Muscle layer of colon (tissue), 2 donors: ENCODE results near the gene OLFML2B.

ENCODE experiments used
- H3K27ac ChIP-seq: one replicate; pipeline ENCODE4 v1.7.0; 2013; ENCODE audit warnings: low read depth, mild to moderate bottlenecking, low read length, moderate library complexity
- H3K27me3 ChIP-seq, 2 donors: one replicate each; pipeline ENCODE4 v1.7.0; 2013; ENCODE audit warnings: low read length in 2 of 2, mild to moderate bottlenecking in 2 of 2; ENCODE audit not compliant: insufficient read depth in 2 of 2, control insufficient read depth in 1 of 2
- H3K36me3 ChIP-seq: one replicate; pipeline ENCODE4 v1.7.0; 2013; ENCODE audit warnings: mild to moderate bottlenecking, low read length; ENCODE audit not compliant: insufficient read depth
- H3K4me1 ChIP-seq: one replicate; pipeline ENCODE4 v1.7.0; 2013; ENCODE audit warnings: mild to moderate bottlenecking, low read length; ENCODE audit not compliant: insufficient read depth
- H3K4me3 ChIP-seq, 2 donors: one replicate each; pipeline ENCODE4 v1.7.0; 2013; ENCODE audit warnings: low read length in 2 of 2, low read depth in 1 of 2, mild to moderate bottlenecking in 1 of 2, moderate library complexity in 1 of 2
- H3K9ac ChIP-seq: one replicate; pipeline ENCODE4 v1.7.0; 2013; ENCODE audit warnings: low read length
- H3K9me3 ChIP-seq: one replicate; pipeline ENCODE4 v1.7.0; 2013; ENCODE audit warnings: mild to moderate bottlenecking, low read length
- donor health status: abdominal sarcoma.
- donor health status: Adenocarcinoma of cecum.

OLFML2B gene

DNA sequence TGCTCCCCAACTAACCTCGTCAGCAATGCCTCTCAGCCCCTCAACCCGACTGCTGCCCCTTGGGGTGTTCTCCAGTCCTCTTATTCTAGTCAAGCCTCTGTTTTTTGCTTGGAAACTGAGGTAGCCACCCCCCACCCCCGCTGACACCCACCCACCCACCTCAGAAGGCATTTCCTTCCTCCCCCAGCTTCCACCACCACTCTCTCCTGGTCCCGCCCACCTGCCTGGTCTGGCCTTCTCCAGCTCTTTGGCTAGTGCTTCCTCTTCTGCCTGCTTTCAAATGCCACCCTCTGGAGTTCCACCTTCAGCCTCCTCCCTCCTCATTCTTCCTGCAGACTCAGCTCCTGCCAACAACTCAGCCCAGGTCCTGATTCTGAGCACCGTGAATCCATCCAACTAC, 35.3 kb downstream of the OLFML2B start:
- H3K27ac ChIP-seq = peak overlapping the region; percentile 62

DNA sequence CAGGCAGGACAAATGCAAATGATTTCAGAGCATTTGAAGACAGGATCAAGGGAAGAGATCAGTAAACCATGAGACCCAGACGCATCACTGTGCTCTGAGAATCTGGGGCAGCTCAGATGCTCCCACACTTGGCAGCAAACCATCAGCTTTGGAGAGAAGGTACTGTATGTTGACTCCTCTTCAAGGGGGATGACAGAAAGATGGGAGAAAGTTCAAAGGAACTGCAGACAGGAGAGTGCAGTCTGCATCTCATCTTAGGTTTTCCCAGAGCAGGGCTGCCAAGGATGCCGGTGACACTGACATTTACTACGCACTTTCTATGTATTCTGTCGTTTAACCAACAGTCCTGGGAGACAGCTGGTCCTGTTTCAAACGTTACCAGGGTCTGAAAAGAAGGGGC, 35.8 kb downstream of the OLFML2B start:
- H3K4me1 ChIP-seq = peaks cover 40% of the 10 kb centered on the region
- H3K27me3 ChIP-seq = no peaks in the 10 kb centered on the region
- no peak overlapping the region for H3K9ac ChIP-seq
- H3K9me3 ChIP-seq = no peaks in the 10 kb centered on the region
- no peaks in the 10 kb centered on the region for H3K36me3 ChIP-seq
- peak overlapping the region; percentile 62 for H3K27ac ChIP-seq
- H3K4me3 ChIP-seq = no peak overlapping the region

More for the DNA sequence above, 35.3 kb downstream of the OLFML2B start:
- Histone ChIP-seq H3K4me1 (peaks cover 41% of the 10 kb centered on the region), H3K4me3 (no peak overlapping the region), H3K36me3 (no peaks in the 10 kb centered on the region), H3K9ac (no peak overlapping the region), H3K9me3 (no peaks in the 10 kb centered on the region), H3K27me3 (no peaks in the 10 kb centered on the region)

DNA sequence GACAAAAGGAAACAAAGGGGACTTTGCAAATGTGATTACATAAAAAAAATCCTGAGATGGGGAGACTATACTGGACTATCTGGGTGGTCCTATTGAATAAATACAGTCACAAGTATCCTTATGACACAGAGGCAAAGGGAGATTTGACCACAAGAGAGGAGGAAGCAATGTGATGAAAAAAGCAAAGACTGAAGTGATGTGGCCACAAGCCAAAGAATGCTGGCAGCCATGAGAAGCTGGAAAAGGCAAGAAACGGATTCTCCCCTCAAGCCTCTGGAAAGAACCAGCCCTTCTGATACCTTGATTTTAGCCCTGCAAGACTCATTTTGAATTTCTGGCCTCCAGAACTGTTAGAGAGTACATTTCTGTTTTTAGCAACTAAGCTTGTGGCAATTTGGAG, 36.4 kb downstream of the OLFML2B start:
- H3K36me3 ChIP-seq = no peaks in the 10 kb centered on the region
- H3K9ac ChIP-seq = no peak overlapping the region
- peak overlapping the region; percentile 10 for H3K27ac ChIP-seq
- H3K4me3 ChIP-seq = no peak overlapping the region
- no peaks in the 10 kb centered on the region for H3K9me3 ChIP-seq
- peaks cover 40% of the 10 kb centered on the region for H3K4me1 ChIP-seq
- no peaks in the 10 kb centered on the region for H3K27me3 ChIP-seq

DNA sequence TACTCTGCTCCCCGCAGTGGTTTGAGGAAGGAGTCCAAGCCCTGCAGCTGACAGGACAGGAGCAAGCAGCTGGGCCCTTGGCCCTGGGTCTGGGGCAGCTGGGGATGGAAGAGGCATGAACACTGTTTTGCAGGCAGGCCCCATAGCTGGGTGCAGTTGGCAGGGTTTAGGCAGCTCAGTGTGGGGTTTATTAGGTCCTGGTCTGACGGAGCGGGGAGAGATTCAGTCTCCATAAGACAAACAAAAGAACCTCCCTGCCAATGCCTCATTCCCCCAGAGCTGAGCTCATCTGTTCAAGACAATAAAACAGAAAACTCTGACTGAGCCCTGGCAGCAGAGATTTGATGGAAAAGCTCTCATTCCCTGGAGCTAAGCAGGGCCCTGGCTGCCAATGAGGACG, 37.3 kb downstream of the OLFML2B start:
- H3K36me3 ChIP-seq = no peaks in the 10 kb centered on the region
- H3K27ac ChIP-seq = peak overlapping the region; percentile 10
- H3K9ac ChIP-seq = no peak overlapping the region

DNA sequence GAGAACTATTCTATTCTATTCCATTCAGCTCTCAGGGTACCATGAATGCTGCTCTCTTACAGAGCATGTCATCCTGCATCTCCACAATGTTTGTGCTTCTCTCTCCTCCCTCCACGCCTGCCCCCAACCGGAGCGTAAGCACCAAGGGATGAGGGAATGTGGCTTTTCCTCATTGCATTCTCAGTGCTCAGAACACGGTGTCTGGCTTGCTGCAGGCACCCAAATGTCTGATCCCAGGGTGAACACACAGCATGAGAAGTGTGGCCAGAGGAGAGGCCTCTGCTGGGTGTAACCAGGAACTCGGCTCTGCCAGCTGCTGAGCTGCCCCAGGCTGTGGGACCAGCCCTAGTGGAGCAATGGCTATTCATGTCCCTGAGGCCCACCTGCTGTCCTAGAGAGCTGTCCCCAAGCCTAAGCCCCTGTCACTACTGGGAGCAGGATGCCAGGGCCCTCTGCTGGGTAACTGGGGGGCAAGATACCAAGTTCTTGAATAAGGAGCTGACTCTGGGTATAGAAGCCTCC, 38.3 kb downstream of the OLFML2B start:
- no peaks in the 10 kb centered on the region for H3K36me3 ChIP-seq
- H3K27me3 ChIP-seq = no peaks in the 10 kb centered on the region
- peaks cover 40% of the 10 kb centered on the region for H3K4me1 ChIP-seq
- no peak overlapping the region for H3K4me3 ChIP-seq
- no peaks in the 10 kb centered on the region for H3K9me3 ChIP-seq
- H3K27ac ChIP-seq = peak overlapping the region; percentile 10
- no peak overlapping the region for H3K9ac ChIP-seq

More for the DNA sequence above, 37.3 kb downstream of the OLFML2B start:
- Histone ChIP-seq H3K9me3 (no peaks in the 10 kb centered on the region), H3K4me3 (no peak overlapping the region), H3K27me3 (no peaks in the 10 kb centered on the region), H3K4me1 (peaks cover 40% of the 10 kb centered on the region)

DNA sequence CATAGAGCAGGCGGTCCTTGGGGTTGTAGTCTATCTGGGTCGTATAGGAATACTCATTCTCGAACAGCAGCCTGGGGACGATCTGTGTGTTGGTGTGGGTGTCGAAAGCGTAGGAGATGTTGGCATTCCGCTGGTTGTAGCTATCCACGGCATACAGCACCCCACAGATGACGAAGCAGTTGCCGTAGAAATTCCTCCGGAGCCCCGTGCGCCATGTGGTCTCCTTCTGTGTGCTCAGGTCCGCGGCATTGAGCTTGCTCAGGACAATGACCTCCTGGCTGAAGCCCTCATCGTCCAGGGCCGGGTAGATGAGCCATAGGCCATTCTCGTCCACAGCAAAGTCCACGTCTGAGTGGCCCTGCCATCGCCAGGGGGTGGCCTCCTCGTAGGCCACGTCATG, 39.9 kb downstream of the OLFML2B start:
- no peak overlapping the region for H3K27ac ChIP-seq
- no peaks in the 10 kb centered on the region for H3K27me3 ChIP-seq
- no peaks in the 10 kb centered on the region for H3K9me3 ChIP-seq
- H3K4me1 ChIP-seq = peaks cover 37% of the 10 kb centered on the region
- H3K9ac ChIP-seq = no peak overlapping the region
- H3K4me3 ChIP-seq = no peak overlapping the region
- no peaks in the 10 kb centered on the region for H3K36me3 ChIP-seq

DNA sequence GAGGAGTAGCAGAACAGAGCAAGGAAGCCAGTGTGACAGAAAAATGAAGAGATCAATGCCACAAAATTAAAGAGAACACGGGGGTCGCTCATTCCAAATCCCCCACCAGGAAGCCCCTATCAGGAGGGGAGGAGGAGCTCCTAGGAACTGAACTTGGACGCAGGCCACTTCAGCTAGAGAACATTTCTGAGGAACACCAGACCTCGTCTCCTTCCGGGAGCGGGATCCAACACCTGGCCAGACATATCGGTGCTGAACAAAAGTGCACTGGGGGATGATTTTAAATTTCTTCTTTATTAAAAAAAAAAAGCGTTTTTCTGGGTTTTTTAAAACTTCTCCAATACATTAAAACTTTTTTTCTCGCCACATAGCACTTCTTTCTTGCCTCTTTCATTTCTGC, 40.8 kb downstream of the OLFML2B start:
- H3K4me1 ChIP-seq = peaks cover 30% of the 10 kb centered on the region
- no peaks in the 10 kb centered on the region for H3K36me3 ChIP-seq
- H3K27ac ChIP-seq = no peak overlapping the region
- no peaks in the 10 kb centered on the region for H3K9me3 ChIP-seq
- no peak overlapping the region for H3K4me3 ChIP-seq
- no peak overlapping the region for H3K9ac ChIP-seq
- no peaks in the 10 kb centered on the region for H3K27me3 ChIP-seq

DNA sequence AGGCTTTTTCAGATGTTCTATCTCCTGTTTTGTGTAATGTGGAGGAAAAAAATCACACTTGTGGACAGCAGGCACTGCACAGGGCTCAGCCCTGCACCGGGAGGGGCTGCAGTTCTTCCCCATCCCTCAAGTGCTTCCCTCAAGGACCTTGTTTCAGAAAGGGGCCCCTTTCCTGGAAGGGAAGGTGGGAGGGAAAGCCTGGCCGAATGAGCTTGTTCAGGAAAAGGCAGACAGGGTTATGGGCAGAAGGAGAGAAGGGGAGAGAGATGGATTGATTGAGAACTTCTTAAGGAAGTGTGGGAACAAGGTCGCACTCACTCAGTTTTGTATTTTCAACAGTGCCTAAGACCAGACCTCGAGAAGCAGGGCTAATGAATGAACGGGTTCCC, 41.2 kb downstream of the OLFML2B start:
- Histone ChIP-seq H3K36me3 (no peaks in the 10 kb centered on the region), H3K27ac (no peak overlapping the region), H3K4me3 (no peak overlapping the region), H3K9me3 (no peaks in the 10 kb centered on the region), H3K9ac (no peak overlapping the region), H3K4me1 (peaks cover 26% of the 10 kb centered on the region), H3K27me3 (no peaks in the 10 kb centered on the region)

DNA sequence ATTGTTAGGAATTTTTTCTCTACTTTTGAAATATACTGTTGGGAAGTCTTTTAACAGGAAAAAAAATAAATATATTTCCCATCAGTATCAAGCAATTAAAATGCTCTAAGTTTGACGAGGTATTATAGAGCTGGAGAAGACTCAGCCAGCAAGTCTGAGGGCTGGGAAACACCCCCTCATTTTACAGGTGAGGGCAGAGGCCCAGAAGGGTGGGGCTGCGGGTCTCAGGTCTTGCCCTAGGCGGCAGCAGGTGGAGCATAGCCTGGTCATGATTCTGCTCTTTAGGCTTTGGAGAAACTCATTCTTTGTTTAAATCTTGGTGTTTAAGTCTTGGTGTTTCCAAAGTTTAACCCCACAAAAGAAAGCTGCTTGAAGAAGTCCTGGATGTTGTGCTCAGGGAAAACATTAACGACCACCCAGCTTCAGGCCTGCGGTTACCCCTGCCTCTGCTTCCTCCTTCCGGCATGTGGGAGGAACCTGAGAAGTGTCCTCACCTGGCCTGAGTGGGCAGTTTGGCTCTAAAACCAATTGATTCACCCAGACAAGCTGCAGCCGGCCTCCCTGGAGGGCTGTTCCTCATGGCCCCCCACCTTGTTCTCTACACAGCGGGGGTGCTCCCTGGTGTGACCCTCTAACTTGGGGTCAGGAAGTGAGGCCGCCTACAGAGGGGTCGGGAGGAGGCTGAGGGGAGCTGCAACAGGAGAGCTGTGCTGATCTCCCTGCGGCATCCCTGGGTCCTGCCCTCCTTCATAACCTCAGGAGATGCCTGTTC, 41.7 kb downstream of the OLFML2B start:
- H3K4me1 ChIP-seq = peaks cover 20% of the 10 kb centered on the region

DNA sequence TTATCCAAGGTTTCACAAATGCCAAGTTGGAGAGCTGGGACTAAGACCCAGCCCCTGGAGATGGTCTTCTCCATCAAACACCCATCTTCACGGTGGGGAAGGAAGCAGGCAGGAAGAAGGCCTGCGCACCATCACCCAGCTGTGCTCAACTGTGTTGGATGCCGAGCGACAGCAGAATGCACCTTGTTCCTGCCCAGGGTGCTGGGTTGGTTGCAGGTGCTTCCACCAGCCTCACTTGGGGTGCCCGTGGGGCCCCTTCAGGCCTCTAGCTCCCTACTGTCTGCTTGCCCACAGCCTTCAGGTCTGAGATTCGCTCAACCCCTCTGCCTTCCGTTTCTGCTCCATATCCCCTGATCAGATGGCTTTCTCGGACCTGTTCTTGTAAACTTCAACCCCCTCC, 42.5 kb downstream of the OLFML2B start:
- H3K4me1 ChIP-seq = peaks cover 12% of the 10 kb centered on the region
- H3K27me3 ChIP-seq = no peaks in the 10 kb centered on the region
- H3K36me3 ChIP-seq = no peaks in the 10 kb centered on the region
- no peak overlapping the region for H3K27ac ChIP-seq
- H3K4me3 ChIP-seq = no peak overlapping the region
- H3K9ac ChIP-seq = no peak overlapping the region
- H3K9me3 ChIP-seq = no peaks in the 10 kb centered on the region

More for the DNA sequence above, 41.7 kb downstream of the OLFML2B start:
- no peaks in the 10 kb centered on the region for H3K36me3 ChIP-seq
- no peak overlapping the region for H3K27ac ChIP-seq
- H3K9me3 ChIP-seq = no peaks in the 10 kb centered on the region
- no peak overlapping the region for H3K9ac ChIP-seq
- no peaks in the 10 kb centered on the region for H3K27me3 ChIP-seq
- H3K4me3 ChIP-seq = no peak overlapping the region

DNA sequence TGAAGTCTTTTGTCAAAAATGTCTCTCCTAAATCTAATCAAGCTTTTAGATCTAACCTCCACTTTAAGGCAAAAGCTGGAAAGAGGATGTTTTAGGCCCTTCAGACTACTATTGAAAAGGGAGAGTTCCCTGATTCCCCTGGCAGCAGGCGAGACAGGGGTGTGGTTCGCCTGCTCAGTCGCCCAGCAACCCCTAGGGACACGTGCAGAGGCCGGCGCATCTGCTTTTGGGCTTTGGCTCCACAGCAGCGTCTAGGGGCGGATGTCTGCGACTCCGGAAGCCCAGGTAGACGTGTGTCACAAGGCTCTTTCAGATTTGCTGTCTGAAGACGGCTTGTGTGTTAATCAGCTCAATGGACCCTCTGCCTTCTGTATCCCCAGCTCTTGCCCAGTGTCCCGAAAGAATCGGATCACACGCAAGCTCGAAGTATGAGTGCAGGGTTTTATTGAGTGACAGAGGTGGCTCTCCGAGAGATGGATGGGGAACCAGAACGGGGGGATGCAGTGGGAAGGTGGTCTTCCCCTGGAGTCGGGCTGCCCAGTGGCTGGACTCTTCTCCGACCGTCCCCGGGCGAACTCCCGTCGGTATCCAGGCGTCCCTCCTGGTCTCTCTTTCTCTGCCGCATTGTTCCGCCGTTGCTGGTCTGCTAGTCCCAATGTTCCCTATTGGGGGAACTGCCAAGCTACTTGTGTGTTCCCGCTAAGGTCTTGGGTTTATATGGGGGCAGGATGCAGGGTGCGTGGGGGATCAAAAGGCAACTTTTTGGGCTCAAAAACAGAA, 45.5 kb downstream of the OLFML2B start:
- Histone ChIP-seq H3K9ac (no peak overlapping the region), H3K9me3 (no peaks in the 10 kb centered on the region), H3K36me3 (no peaks in the 10 kb centered on the region), H3K4me3 (no peak overlapping the region), H3K4me1 (peaks cover 12% of the 10 kb centered on the region), H3K27ac (no peak overlapping the region), H3K27me3 (no peaks in the 10 kb centered on the region)
